ENCODE results near the gene CD8B2. TPM values are rescaled to one million over a fixed set of nuclear protein-coding genes. Genes with fewer than 3 reads are reported as not detected.

CD8B2 gene
- total RNA-seq, 6 experiments from 2014 or later = not detected

DNA sequence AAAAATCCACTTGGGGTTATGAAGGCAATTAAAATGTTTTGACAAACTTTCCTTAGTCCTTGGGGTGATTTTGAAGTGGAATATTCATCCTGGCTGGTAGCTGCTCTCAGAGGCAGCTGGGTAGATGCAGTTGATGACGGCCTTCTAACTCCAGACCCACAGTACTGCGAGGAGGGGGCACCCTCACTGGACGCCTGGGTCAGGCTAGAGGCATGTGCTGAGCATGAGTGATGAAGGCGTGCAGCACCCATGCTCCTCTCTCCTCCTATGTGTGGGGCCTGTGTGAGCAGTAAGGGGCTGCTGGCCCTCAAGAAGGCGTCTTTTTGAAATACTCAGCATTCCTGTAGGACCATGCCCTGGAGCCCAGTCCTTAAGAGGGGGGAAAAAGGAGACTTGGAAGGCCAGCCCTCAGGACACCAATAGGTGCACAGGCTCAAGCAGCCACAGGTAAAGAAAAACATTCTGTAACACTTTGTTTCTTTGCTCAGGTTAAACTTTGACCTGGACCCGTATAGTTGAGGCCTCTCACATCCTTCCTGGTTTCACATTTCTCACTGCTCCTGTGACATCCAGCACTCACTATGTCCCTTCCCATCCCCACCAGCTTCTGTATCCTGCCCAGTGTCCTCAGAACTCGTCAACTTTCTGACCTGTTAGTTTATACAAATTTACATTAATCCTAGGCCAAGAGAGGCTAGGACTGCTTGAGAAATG lies 64.4 kb downstream of the CD8B2 start:
- intact Hi-C loops (cut with DNase I) = no loop called here
- TF ChIP-seq POLR2A (IDR thresholded peaks at IDR 0.05) (no peak), CTCF (IDR thresholded peaks at IDR 0.05) (no peak)
- Histone ChIP-seq H3K9me3 (no peaks in the 10 kb centered on the region), H3K27ac (no peak overlapping the region), H3K27me3 (no peaks in the 10 kb centered on the region), H3K4me1 (no peaks in the 10 kb centered on the region), H3K4me3 (no peak overlapping the region), H3K36me3 (no peaks in the 10 kb centered on the region)
- peak in 1 of 4 donors; percentile 56 for ATAC-seq
- 50% methylated on average over 3 of the region's 7 CpGs for WGBS (ENCODE audit: insufficient coverage, low coverage, low lambda C conversion rate, missing lambda C conversion rate)
- DNase-seq = no peak

DNA sequence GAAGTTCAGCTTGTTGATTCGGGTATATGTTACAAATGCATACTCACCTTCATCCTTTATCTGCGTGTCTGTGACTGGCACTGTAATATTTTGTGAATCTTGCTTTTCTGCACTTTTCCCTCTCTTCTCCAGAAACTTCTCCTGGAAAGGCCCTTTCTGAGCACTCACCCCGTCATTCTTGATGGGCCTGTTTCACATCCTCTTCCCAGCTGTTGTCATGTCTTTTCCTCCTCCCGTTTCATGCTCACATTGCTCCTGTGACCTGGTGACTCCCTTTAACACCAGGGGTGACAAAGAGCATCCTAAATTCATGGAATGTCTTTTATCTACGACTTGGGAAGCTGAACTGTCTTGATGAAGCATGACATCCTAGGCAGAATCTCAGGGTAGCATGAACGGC lies 65.8 kb downstream of the CD8B2 start:
- no peak for ATAC-seq
- Histone ChIP-seq H3K27ac (no peak overlapping the region), H3K27me3 (no peaks in the 10 kb centered on the region), H3K9me3 (no peaks in the 10 kb centered on the region), H3K4me1 (no peaks in the 10 kb centered on the region), H3K36me3 (no peaks in the 10 kb centered on the region), H3K4me3 (no peak overlapping the region)
- DNase-seq = no peak
- TF ChIP-seq CTCF (IDR thresholded peaks at IDR 0.05) (no peak), POLR2A (IDR thresholded peaks at IDR 0.05) (no peak)
- 59% methylated on average over 6 of the region's 6 CpGs for WGBS (ENCODE audit: insufficient coverage, low coverage, low lambda C conversion rate, missing lambda C conversion rate)
- intact Hi-C loops (cut with DNase I) = no loop called here

GRCh38 chr2:106553321-106553720 lies 66.2 kb downstream of the CD8B2 start:
- H3K9me3 ChIP-seq = no peaks in the 10 kb centered on the region
- TF ChIP-seq POLR2A (IDR thresholded peaks at IDR 0.05) (no peak), CTCF (IDR thresholded peaks at IDR 0.05) (no peak)
- intact Hi-C loops (cut with DNase I) = no loop called here
- 76% methylated on average over 6 of the region's 6 CpGs for WGBS (ENCODE audit: insufficient coverage, low coverage, low lambda C conversion rate, missing lambda C conversion rate)
- H3K36me3 ChIP-seq = no peaks in the 10 kb centered on the region
- no peak overlapping the region for H3K4me3 ChIP-seq
- ATAC-seq (no peak), DNase-seq (no peak)
- no peak overlapping the region for H3K27ac ChIP-seq
- H3K4me1 ChIP-seq = no peaks in the 10 kb centered on the region
- no peaks in the 10 kb centered on the region for H3K27me3 ChIP-seq

GRCh38 chr2:106554411-106554810 lies 67.2 kb downstream of the CD8B2 start:
- Histone ChIP-seq H3K9me3 (no peaks in the 10 kb centered on the region), H3K27me3 (no peaks in the 10 kb centered on the region), H3K36me3 (no peaks in the 10 kb centered on the region), H3K4me1 (no peaks in the 10 kb centered on the region), H3K27ac (no peak overlapping the region), H3K4me3 (no peak overlapping the region)
- no peak for TF ChIP-seq CTCF (IDR thresholded peaks at IDR 0.05)
- TF ChIP-seq POLR2A (IDR thresholded peaks at IDR 0.05) = no peak
- intact Hi-C loops (cut with DNase I) = no loop called here
- no peak for ATAC-seq
- no peak for DNase-seq
- 60% methylated on average over 4 of the region's 6 CpGs for WGBS (ENCODE audit: insufficient coverage, low coverage, low lambda C conversion rate, missing lambda C conversion rate)
